Large intestine (tissue), 1 donor: Measurements from ENCODE around the gene FOXL2NB. TPM values are rescaled to one million over a fixed set of nuclear protein-coding genes. Genes with fewer than 3 reads are reported as not detected.

Experiments used
- polyA plus RNA-seq: library from polyadenylated mRNA; unstranded; fragments of 120-200 nt; gene quantifications from one replicate; pipeline ENCODE4 v1.2.1, GENCODE V29; 2013

Gene FOXL2NB
- polyA plus RNA-seq, 1 donor = not detected

Other genes starting within 250 kb of the FOXL2NB start
- gene PIK3CB, start 112.3 kb upstream of the FOXL2NB start, polyA plus RNA-seq = 51.1 TPM
- not detected for gene FOXL2, start 80 bp upstream of the FOXL2NB start, polyA plus RNA-seq
- not detected for gene PRR23A, start 59.1 kb downstream of the FOXL2NB start, polyA plus RNA-seq
- not detected for gene PRR23B, start 73.7 kb downstream of the FOXL2NB start, polyA plus RNA-seq
- not detected for gene PRR23C, start 97.7 kb downstream of the FOXL2NB start, polyA plus RNA-seq